GM08714 (cell line): ENCODE results near the gene STARD9.
"Not testable (repeated sequence)": the region's sequence is repeated elsewhere in the genome, so short reads cannot be mapped to it uniquely, and the experiment has no call there.

Experiments
- H3K4me3 ChIP-seq: fragments of 200-500 bp; sonication (Bioruptor generic); 2 replicates; pipeline ENCODE4 v1.5.1; 2014; ENCODE audit warnings: mild to moderate bottlenecking, low read length, inconsistent platforms
- ZNF274 ChIP-seq: IDR thresholded peaks from 2 replicates; pipeline ENCODE4 v1.6.1; 2012; ENCODE audit warnings: mild to moderate bottlenecking, low read depth, low read length

STARD9 gene

GRCh38 chr15:42640109-42640508, 64.7 kb downstream of the STARD9 start:
- no peak for TF ChIP-seq ZNF274
- H3K4me3 ChIP-seq = no peak overlapping the region

GRCh38 chr15:42650208-42651066, 75.0 kb downstream of the STARD9 start:
- no peak overlapping the region for H3K4me3 ChIP-seq
- no peak for TF ChIP-seq ZNF274

GRCh38 chr15:42665827-42666226, 90.4 kb downstream of the STARD9 start:
- no peak overlapping the region for H3K4me3 ChIP-seq
- no peak for TF ChIP-seq ZNF274

- H3K4me3 ChIP-seq = no peak overlapping the region
- no peak for TF ChIP-seq ZNF274
These were observed 92.4 kb downstream of the STARD9 start for GRCh38 chr15:42667855-42668254.

GRCh38 chr15:42670451-42670850, 95.0 kb downstream of the STARD9 start:
- no peak overlapping the region for H3K4me3 ChIP-seq
- TF ChIP-seq ZNF274 = no peak

- no peak for TF ChIP-seq ZNF274
- H3K4me3 ChIP-seq = no peak overlapping the region
These were observed 97.0 kb downstream of the STARD9 start for GRCh38 chr15:42672444-42672843.

- no peak overlapping the region for H3K4me3 ChIP-seq
- no peak for TF ChIP-seq ZNF274
These were observed 99.1 kb downstream of the STARD9 start for GRCh38 chr15:42674472-42674871.

- no peak for TF ChIP-seq ZNF274
- no peak overlapping the region for H3K4me3 ChIP-seq
These were observed 99.6 kb downstream of the STARD9 start for GRCh38 chr15:42675021-42675420.

- no peak overlapping the region for H3K4me3 ChIP-seq
- no peak for TF ChIP-seq ZNF274
These were observed 104.1 kb downstream of the STARD9 start for GRCh38 chr15:42679285-42680141.

GRCh38 chr15:42680142-42680482, 104.7 kb downstream of the STARD9 start:
- not testable (repeated sequence) for H3K4me3 ChIP-seq

GRCh38 chr15:42681119-42681518, 105.7 kb downstream of the STARD9 start:
- TF ChIP-seq ZNF274 = no peak
- H3K4me3 ChIP-seq = no peak overlapping the region

GRCh38 chr15:42686281-42686680, 110.9 kb downstream of the STARD9 start:
- H3K4me3 ChIP-seq = no peak overlapping the region
- TF ChIP-seq ZNF274 = no peak

GRCh38 chr15:42687740-42688139, 112.3 kb downstream of the STARD9 start:
- H3K4me3 ChIP-seq = no peak overlapping the region
- TF ChIP-seq ZNF274 = no peak

- H3K4me3 ChIP-seq = no peak overlapping the region
- TF ChIP-seq ZNF274 = no peak
These were observed 112.9 kb downstream of the STARD9 start for GRCh38 chr15:42688301-42688700.

- no peak overlapping the region for H3K4me3 ChIP-seq
- no peak for TF ChIP-seq ZNF274
These were observed 115.9 kb downstream of the STARD9 start for GRCh38 chr15:42691308-42691707.
